Sigmoid colon (tissue), 7 donors: ENCODE measurements around the gene IFI27L1. TPM values are rescaled to one million over a fixed set of nuclear protein-coding genes. Genes with fewer than 3 reads are reported as not detected.
A peak's percentile ranks its signal among the peaks of the same experiment; 100 is the strongest.

ENCODE experiments used
- DNase-seq: peaks from one replicate; pipeline ENCODE4 v3.0.0-alpha.2; 2019
- H3K27ac ChIP-seq, 4 donors: fragments of 200-600 bp; sonication (generic); one replicate each; pipeline ENCODE4 v1.5.1; 2016 to 2019; ENCODE audit warnings: mild to moderate bottlenecking in 1 of 4
- H3K27me3 ChIP-seq, 3 donors: fragments of 200-600 bp; sonication (generic); one replicate each; pipeline ENCODE4 v1.5.1; 2019; ENCODE audit warnings: mild to moderate bottlenecking in 1 of 3
- H3K36me3 ChIP-seq, 4 donors: fragments of 200-600 bp; sonication (generic); one replicate each; pipeline ENCODE4 v1.5.1; 2016 to 2019
- H3K4me1 ChIP-seq, 4 donors: fragments of 200-600 bp; sonication (generic); one replicate each; pipeline ENCODE4 v1.5.1; 2017 to 2019
- H3K4me3 ChIP-seq, 4 donors: fragments of 200-600 bp; sonication (generic); one replicate each; pipeline ENCODE4 v1.5.1; 2017 to 2019; ENCODE audit warnings: mild to moderate bottlenecking in 2 of 4, moderate library complexity in 1 of 4
- H3K9me3 ChIP-seq, 4 donors: fragments of 200-600 bp in 3 of 4; sonication (generic) in 3 of 4; one replicate each; pipeline versions ENCODE4 v1.5.1 to v1.6.1; 2013 to 2019
- EP300 ChIP-seq, 4 donors: sonication (generic); formaldehyde crosslinking; IDR thresholded peaks; one replicate each; pipeline ENCODE4 v1.6.1; 2017; ENCODE audit warnings: antibody characterized with exemption in 4 of 4
- POLR2A ChIP-seq, 2 donors: fragments of 450-650 bp; IDR thresholded peaks; one replicate each; pipeline ENCODE4 v1.6.1; 2016; ENCODE audit warnings: antibody characterized with exemption in 2 of 2, mild to moderate bottlenecking in 2 of 2, moderate library complexity in 2 of 2
- POLR2AphosphoS5 ChIP-seq, 4 donors: sonication (generic); formaldehyde crosslinking; IDR thresholded peaks; one replicate each; pipeline ENCODE4 v1.6.1; 2017; ENCODE audit warnings: antibody characterized with exemption in 4 of 4
- WGBS, 2 donors: extraction: QIAGEN DNeasy Blood & Tissue Kit; methylation state at CpG; one replicate each; pipeline ENCODE4 v1.1.7; 2013; 5-methylcytosine and 5-hydroxymethylcytosine counted together
- intact Hi-C: fragments of 100-400 bp; cut with DNase I; formaldehyde crosslinking; loops from one replicate; pipeline ENCODE4 v1.15.1; 2023
- polyA plus RNA-seq, 3 donors: library from polyadenylated mRNA; stranded (reverse); fragments of 200-250 nt; gene quantifications; one replicate each; pipeline ENCODE4 v1.2.3, GENCODE V29; 2013
- total RNA-seq, 4 donors: library from RNA; depleted of rRNA; stranded (reverse); fragments of >200 nt; gene quantifications; one replicate each; pipeline ENCODE4 v1.1.0, GENCODE V29; 2016
- TF ChIP-seq, protein P1 (sequence below), 4 experiments: fragments of 450-650 bp in 3 of 4; fragments of 200-600 bp in 1 of 4; IDR thresholded peaks; one replicate each; pipeline ENCODE4 v1.5.1; 2016 to 2019; ENCODE audit warnings: antibody characterized with exemption in 4 of 4, mild to moderate bottlenecking in 3 of 4, moderate library complexity in 2 of 4
- donor health status: healthy with polysubstance abuse.
- donor health status: Bipolar disorder and iron deficiency.
- donor health status: healthy.

Gene IFI27L1
- total and polyA plus RNA-seq, 7 donors, result 6.7 to 49.5 (median 8.6) TPM

GRCh38 chr14:94043756-94044475, 37.2 kb upstream of the IFI27L1 start:
- intact Hi-C loops, result no loop called here
- Histone ChIP-seq H3K36me3 (peaks cover 10 to 52% (median 17%) of the 10 kb centered on the region in 4 donors), H3K27ac (no peak overlapping the region), H3K9me3 (no peaks in the 10 kb centered on the region), H3K4me3 (no peak overlapping the region), H3K4me1 (peaks cover 0 to 16% (median 12%) of the 10 kb centered on the region in 4 donors), H3K27me3 (no peaks in the 10 kb centered on the region)
- TF ChIP-seq POLR2AphosphoS5 (IDR thresholded peaks at IDR 0.05) (no peak), EP300 (IDR thresholded peaks at IDR 0.05) (no peak), POLR2A (IDR thresholded peaks at IDR 0.05) (no peak)
- TF ChIP-seq, protein P1, sequence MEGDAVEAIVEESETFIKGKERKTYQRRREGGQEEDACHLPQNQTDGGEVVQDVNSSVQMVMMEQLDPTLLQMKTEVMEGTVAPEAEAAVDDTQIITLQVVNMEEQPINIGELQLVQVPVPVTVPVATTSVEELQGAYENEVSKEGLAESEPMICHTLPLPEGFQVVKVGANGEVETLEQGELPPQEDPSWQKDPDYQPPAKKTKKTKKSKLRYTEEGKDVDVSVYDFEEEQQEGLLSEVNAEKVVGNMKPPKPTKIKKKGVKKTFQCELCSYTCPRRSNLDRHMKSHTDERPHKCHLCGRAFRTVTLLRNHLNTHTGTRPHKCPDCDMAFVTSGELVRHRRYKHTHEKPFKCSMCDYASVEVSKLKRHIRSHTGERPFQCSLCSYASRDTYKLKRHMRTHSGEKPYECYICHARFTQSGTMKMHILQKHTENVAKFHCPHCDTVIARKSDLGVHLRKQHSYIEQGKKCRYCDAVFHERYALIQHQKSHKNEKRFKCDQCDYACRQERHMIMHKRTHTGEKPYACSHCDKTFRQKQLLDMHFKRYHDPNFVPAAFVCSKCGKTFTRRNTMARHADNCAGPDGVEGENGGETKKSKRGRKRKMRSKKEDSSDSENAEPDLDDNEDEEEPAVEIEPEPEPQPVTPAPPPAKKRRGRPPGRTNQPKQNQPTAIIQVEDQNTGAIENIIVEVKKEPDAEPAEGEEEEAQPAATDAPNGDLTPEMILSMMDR (IDR thresholded peaks at IDR 0.05), result no peak
- peak; percentile 52 for DNase-seq
- WGBS, 2 donors, result 93% methylated on average over 14 of the region's 14 CpGs

GRCh38 chr14:94044476-94045091, 36.5 kb upstream of the IFI27L1 start:
- Histone ChIP-seq H3K4me3 (no peak overlapping the region), H3K27ac (no peak overlapping the region), H3K4me1 (peaks cover 0 to 16% (median 12%) of the 10 kb centered on the region in 4 donors), H3K9me3 (no peaks in the 10 kb centered on the region), H3K27me3 (no peaks in the 10 kb centered on the region), H3K36me3 (peaks cover 16 to 59% (median 23%) of the 10 kb centered on the region in 4 donors)
- TF ChIP-seq EP300 (IDR thresholded peaks at IDR 0.05) (no peak), POLR2A (IDR thresholded peaks at IDR 0.05) (no peak), POLR2AphosphoS5 (IDR thresholded peaks at IDR 0.05) (no peak)
- TF ChIP-seq, protein P1 (IDR thresholded peaks at IDR 0.05), result no peak
- DNase-seq, result peak; percentile 57
- 93% methylated on average over 20 of the region's 20 CpGs for WGBS, 2 donors
- intact Hi-C loops, result no loop called here

GRCh38 chr14:94045101-94045500, 36.0 kb upstream of the IFI27L1 start:
- H3K36me3 ChIP-seq, result peaks cover 20 to 64% (median 29%) of the 10 kb centered on the region in 4 donors
- peaks cover 0 to 16% (median 12%) of the 10 kb centered on the region in 4 donors for H3K4me1 ChIP-seq
- H3K9me3 ChIP-seq, result no peaks in the 10 kb centered on the region
- H3K4me3 ChIP-seq, result no peak overlapping the region
- TF ChIP-seq POLR2AphosphoS5 (IDR thresholded peaks at IDR 0.05) (no peak), POLR2A (IDR thresholded peaks at IDR 0.05) (no peak), EP300 (IDR thresholded peaks at IDR 0.05) (no peak)
- TF ChIP-seq, protein P1 (IDR thresholded peaks at IDR 0.05), result no peak
- no peaks in the 10 kb centered on the region for H3K27me3 ChIP-seq
- peak; percentile 53 for DNase-seq
- 94% methylated on average over 8 of the region's 8 CpGs for WGBS, 2 donors
- intact Hi-C loops, result no loop called here
- H3K27ac ChIP-seq, result no peak overlapping the region

DNA sequence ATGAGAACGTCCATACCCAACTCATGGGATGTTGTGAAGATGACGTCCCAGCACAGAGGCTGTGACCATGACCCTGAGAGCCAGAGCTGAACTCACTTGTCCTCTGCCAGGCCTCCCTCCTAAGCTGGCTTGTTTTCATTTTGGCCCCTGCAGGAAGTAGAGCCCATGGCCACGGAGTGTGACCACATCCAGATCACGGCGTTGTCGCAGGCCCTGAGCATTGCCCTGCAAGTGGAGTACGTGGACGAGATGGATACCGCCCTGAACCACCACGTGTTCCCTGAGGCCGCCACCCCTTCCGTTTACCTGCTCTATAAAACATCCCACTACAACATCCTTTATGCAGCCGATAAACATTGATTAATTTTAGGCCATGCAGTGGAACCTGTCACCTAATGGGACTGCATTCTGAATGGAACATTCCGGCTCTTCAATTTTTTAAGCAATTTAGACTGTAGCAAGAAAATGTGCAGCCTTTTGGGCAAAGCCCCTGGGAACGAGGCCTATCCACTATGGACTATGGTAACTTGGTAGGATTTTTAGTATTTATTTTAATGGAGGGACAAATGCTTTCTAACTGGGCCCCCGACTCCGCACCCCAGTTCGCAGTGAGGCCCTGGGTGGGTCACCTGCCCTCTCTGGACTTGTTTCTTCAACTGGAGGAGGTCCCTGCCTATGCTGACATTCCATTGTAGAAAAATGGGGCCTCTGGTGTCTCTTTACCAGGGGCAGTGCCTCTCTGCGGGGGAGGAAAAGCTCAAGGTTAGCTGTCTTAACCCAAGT, 35.4 kb upstream of the IFI27L1 start:
- TF ChIP-seq, protein P1 (IDR thresholded peaks at IDR 0.05), result no peak
- TF ChIP-seq POLR2AphosphoS5 (IDR thresholded peaks at IDR 0.05), result no peak
- TF ChIP-seq EP300 (IDR thresholded peaks at IDR 0.05), result no peak
- TF ChIP-seq POLR2A (IDR thresholded peaks at IDR 0.05), result no peak
- no peaks in the 10 kb centered on the region for H3K9me3 ChIP-seq
- intact Hi-C loops, result no loop called here
- peaks cover 0 to 19% (median 13%) of the 10 kb centered on the region in 4 donors for H3K4me1 ChIP-seq
- WGBS, 2 donors, result 88 to 92% methylated on average over 19 of the region's 19 CpGs
- peaks cover 25 to 71% (median 35%) of the 10 kb centered on the region in 4 donors for H3K36me3 ChIP-seq
- H3K27ac ChIP-seq, result no peak overlapping the region
- no peaks in the 10 kb centered on the region for H3K27me3 ChIP-seq
- peak; percentile 46 for DNase-seq
- H3K4me3 ChIP-seq, result no peak overlapping the region
